ENCODE data around the gene APLP2. TPM values are rescaled to one million over a fixed set of nuclear protein-coding genes. Genes with fewer than 3 reads are reported as not detected.
"Not testable (repeated sequence)": the region's sequence is repeated elsewhere in the genome, so short reads cannot be mapped to it uniquely, and the experiment has no call there.

The APLP2 gene
- 100 to 1,000 TPM; 333 to 490 (median 458) TPM for total RNA-seq (2021; fragmentation: NEBNext Ultra II Directional; extraction: Animal tissue kit (Norgen Biotek cat#: 25700))
- long read RNA-seq, transcript APLP2-210 (16 exons, 2,530 nt): major isoform, 75 of 234 reads
- long read RNA-seq, transcript APLP2-203 (17 exons, 3,270 nt): minor isoform, 9 of 234 reads
- long read RNA-seq, partial matches to known transcripts: 134 of 234 reads
- long read RNA-seq, other reads (novel, unspliced or antisense): 12 of 234 reads

GRCh38 chr11:130069659-130070108, at the start of gene APLP2:
Gene APLP2, plus strand, starts transcription at chr11:130069894. Its CDS starts 84 bp downstream, at chr11:130069978.
- Mint-ChIP-seq H3K4me3 (peak within 1 kb of the TSS; percentile 88), H3K4me1 (ENCODE audit: low read depth) (peaks cover 35% of the 10 kb centered on the region), H3K36me3 (ENCODE audit: low read depth) (peaks cover 2% of the 10 kb centered on the region; the same call in 1 of the 2 replicates), H3K27me3 (ENCODE audit: insufficient read depth) (peaks cover 3% of the 10 kb centered on the region), H3K9me3 (no peaks in the 10 kb centered on the region), H3K27ac (peak within 1 kb of the TSS; percentile 89)
- peak; percentile 97 for DNase-seq
- no peak for TF ChIP-seq CTCF (IDR thresholded peaks at IDR 0.05)

GRCh38 chr11:130020323-130020722, 49.4 kb upstream of the APLP2 start:
- TF ChIP-seq CTCF (IDR thresholded peaks at IDR 0.05): no peak
- DNase-seq: no peak
- peaks cover 46% of the 10 kb centered on the region for H3K4me1 Mint-ChIP-seq (ENCODE audit: low read depth)
- H3K27ac Mint-ChIP-seq: no peak overlapping the region
- no peaks in the 10 kb centered on the region for H3K27me3 Mint-ChIP-seq (ENCODE audit: insufficient read depth)
- H3K4me3 Mint-ChIP-seq: no peak overlapping the region
- H3K36me3 Mint-ChIP-seq (ENCODE audit: low read depth): peaks cover 9% of the 10 kb centered on the region; the same call in 1 of the 2 replicates
- H3K9me3 Mint-ChIP-seq: peaks cover 6% of the 10 kb centered on the region; the same call in 1 of the 2 replicates

- H3K27me3 Mint-ChIP-seq (ENCODE audit: insufficient read depth); H3K27ac Mint-ChIP-seq; H3K4me3 Mint-ChIP-seq; H3K9me3 Mint-ChIP-seq; H3K36me3 Mint-ChIP-seq (ENCODE audit: low read depth); DNase-seq: not testable (repeated sequence)
- H3K4me1 Mint-ChIP-seq (ENCODE audit: low read depth): peaks cover 46% of the 10 kb centered on the region
Measured at GRCh38 chr11:130021606-130022005, 48.1 kb upstream of the APLP2 start.

- H3K36me3 Mint-ChIP-seq (ENCODE audit: low read depth): peaks cover 3% of the 10 kb centered on the region; the same call in 1 of the 2 replicates
- no peak for TF ChIP-seq CTCF (IDR thresholded peaks at IDR 0.05)
- peak; percentile 8 for DNase-seq
- peaks cover 46% of the 10 kb centered on the region for H3K4me1 Mint-ChIP-seq (ENCODE audit: low read depth)
- H3K4me3 Mint-ChIP-seq: peak overlapping the region; percentile 68; the same call in 1 of the 2 replicates
- peaks cover 6% of the 10 kb centered on the region; the same call in 1 of the 2 replicates for H3K9me3 Mint-ChIP-seq
- H3K27me3 Mint-ChIP-seq (ENCODE audit: insufficient read depth): no peaks in the 10 kb centered on the region
- peak overlapping the region; percentile 90 for H3K27ac Mint-ChIP-seq
Measured at GRCh38 chr11:130022799-130023198, 46.9 kb upstream of the APLP2 start.

GRCh38 chr11:130023204-130023603, 46.5 kb upstream of the APLP2 start:
- Mint-ChIP-seq H3K36me3 (ENCODE audit: low read depth) (peaks cover 3% of the 10 kb centered on the region; the same call in 1 of the 2 replicates), H3K4me3 (peak overlapping the region; percentile 68), H3K27ac (peak overlapping the region; percentile 90), H3K27me3 (ENCODE audit: insufficient read depth) (no peaks in the 10 kb centered on the region), H3K4me1 (ENCODE audit: low read depth) (peaks cover 46% of the 10 kb centered on the region), H3K9me3 (peaks cover 6% of the 10 kb centered on the region; the same call in 1 of the 2 replicates)
- DNase-seq: peak; percentile 66
- no peak for TF ChIP-seq CTCF (IDR thresholded peaks at IDR 0.05)

- peak; percentile 66 for DNase-seq
Measured at GRCh38 chr11:130024361-130024760, 45.3 kb upstream of the APLP2 start.

More at GRCh38 chr11:130024361-130024760, 45.3 kb upstream of the APLP2 start:
- Mint-ChIP-seq H3K4me3 (peak overlapping the region; percentile 54), H3K27ac (peak overlapping the region; percentile 90), H3K9me3 (peaks cover 6% of the 10 kb centered on the region; the same call in 1 of the 2 replicates), H3K27me3 (ENCODE audit: insufficient read depth) (no peaks in the 10 kb centered on the region), H3K36me3 (ENCODE audit: low read depth) (peaks cover 3% of the 10 kb centered on the region; the same call in 1 of the 2 replicates), H3K4me1 (ENCODE audit: low read depth) (peaks cover 52% of the 10 kb centered on the region)
- TF ChIP-seq CTCF (IDR thresholded peaks at IDR 0.05): no peak

Measured in HFFc6 (cell line).